Measurements from ENCODE around the gene TBC1D10A.

TBC1D10A gene

DNA sequence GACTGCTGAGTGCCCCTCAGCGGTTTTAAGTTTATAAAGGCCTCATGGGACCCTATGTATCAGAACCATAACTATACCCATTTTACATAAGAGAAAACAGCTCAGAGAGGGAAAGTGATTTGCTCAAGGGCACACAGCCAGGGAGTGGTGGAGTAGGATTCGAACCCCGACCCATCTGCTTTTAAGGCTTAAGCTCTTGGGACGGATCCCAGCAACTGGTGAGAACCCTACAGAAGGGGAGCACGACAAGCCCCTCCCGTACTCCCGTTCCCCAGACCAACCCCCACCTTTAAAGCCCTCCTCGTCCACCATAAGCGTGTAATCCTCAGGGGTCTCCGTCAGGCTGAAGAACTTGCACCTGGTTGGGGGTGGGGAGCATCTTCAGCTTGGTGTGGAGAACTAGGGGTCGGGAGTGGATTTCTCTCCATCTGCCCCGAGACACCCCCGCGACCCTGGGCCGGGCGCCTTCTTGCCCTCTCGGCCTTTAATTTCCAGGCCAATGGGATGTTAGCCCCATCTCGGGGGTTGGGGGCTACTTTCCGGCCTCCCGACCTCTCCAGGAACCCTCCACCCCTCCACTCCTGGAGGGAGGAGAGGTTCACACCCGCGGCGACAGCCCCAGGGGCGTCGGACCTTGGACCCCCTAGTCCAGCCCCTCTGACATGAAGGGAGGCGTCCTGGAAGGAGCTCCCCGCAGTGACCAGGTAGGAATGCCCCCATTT lies 38.2 kb downstream of the TBC1D10A start:
- H3K9ac ChIP-seq (ENCODE audit: low read length in 5 of 5): peak overlapping the region in 4 of 5 donors; percentile 65 to 87 (median 82)
- H3K4me1 ChIP-seq (ENCODE audit: control insufficient read depth in 5 of 5, insufficient read depth in 5 of 5, low read length in 5 of 5): peaks cover 15 to 52% (median 44%) of the 10 kb centered on the region in 5 donors
- no peaks in the 10 kb centered on the region for H3K27me3 ChIP-seq (ENCODE audit: control insufficient read depth in 5 of 5, insufficient read depth in 4 of 5, low read length in 5 of 5)
- peaks cover 0 to 47% (median 39%) of the 10 kb centered on the region in 5 donors for H3K36me3 ChIP-seq (ENCODE audit: control insufficient read depth in 5 of 5, insufficient read depth in 5 of 5, low read length in 5 of 5)
- H3K9me3 ChIP-seq (ENCODE audit: control insufficient read depth in 5 of 5, low read length in 5 of 5): no peaks in the 10 kb centered on the region
- H3K27ac ChIP-seq (ENCODE audit: low read depth, low read length): peak overlapping the region; percentile 76
- peak overlapping the region; percentile 71 to 84 (median 81) for H3K4me3 ChIP-seq (ENCODE audit: low read depth in 1 of 5, low read length in 5 of 5)

DNA sequence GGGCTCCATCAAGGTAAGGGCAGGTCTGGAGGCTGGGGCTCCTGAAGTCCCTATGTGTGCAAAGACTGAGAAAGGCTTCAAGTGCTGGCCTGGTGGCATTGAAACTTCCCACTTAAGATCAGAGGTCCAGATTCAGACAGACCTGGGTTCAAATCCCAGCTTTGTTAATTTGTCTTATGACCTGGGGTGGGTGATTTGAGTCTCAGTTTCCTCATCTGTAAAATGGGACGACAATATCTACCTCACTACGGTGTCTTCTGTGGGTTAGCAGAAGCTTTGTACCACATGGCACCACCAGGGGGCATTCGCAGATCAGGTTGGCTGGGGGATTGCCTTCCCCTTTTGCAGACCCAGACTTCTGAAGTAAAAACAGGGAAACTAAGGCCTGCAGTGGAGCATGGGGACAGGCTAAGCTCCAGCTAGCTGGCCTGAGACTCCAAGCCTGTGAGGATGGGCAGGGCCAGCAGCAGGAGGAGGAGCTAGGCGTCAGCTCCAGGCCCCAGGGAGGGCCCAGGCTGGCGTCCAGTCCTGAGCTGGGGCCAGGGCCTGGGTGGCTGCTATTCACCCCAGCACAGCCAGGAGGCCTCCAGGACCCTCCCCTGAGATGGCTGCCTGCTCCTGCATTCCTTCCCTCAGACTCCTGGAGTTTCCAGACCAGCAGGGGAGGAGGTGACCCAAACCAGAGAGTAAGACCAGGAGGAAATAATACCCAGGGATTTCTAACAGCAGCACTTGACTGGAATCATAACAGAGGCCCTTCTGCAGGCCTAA lies 38.9 kb downstream of the TBC1D10A start:
- Histone ChIP-seq H3K36me3 (ENCODE audit: control insufficient read depth in 5 of 5, insufficient read depth in 5 of 5, low read length in 5 of 5) (peaks cover 0 to 39% (median 31%) of the 10 kb centered on the region in 5 donors), H3K4me1 (ENCODE audit: control insufficient read depth in 5 of 5, insufficient read depth in 5 of 5, low read length in 5 of 5) (peaks cover 15 to 60% (median 49%) of the 10 kb centered on the region in 5 donors), H3K27ac (ENCODE audit: low read depth, low read length) (peak overlapping the region; percentile 76), H3K27me3 (ENCODE audit: control insufficient read depth in 5 of 5, insufficient read depth in 4 of 5, low read length in 5 of 5) (no peaks in the 10 kb centered on the region), H3K9ac (ENCODE audit: low read length in 5 of 5) (peak overlapping the region in 4 of 5 donors; percentile 65 to 87 (median 82)), H3K9me3 (ENCODE audit: control insufficient read depth in 5 of 5, low read length in 5 of 5) (no peaks in the 10 kb centered on the region), H3K4me3 (ENCODE audit: low read depth in 1 of 5, low read length in 5 of 5) (peak overlapping the region; percentile 71 to 84 (median 81))

DNA sequence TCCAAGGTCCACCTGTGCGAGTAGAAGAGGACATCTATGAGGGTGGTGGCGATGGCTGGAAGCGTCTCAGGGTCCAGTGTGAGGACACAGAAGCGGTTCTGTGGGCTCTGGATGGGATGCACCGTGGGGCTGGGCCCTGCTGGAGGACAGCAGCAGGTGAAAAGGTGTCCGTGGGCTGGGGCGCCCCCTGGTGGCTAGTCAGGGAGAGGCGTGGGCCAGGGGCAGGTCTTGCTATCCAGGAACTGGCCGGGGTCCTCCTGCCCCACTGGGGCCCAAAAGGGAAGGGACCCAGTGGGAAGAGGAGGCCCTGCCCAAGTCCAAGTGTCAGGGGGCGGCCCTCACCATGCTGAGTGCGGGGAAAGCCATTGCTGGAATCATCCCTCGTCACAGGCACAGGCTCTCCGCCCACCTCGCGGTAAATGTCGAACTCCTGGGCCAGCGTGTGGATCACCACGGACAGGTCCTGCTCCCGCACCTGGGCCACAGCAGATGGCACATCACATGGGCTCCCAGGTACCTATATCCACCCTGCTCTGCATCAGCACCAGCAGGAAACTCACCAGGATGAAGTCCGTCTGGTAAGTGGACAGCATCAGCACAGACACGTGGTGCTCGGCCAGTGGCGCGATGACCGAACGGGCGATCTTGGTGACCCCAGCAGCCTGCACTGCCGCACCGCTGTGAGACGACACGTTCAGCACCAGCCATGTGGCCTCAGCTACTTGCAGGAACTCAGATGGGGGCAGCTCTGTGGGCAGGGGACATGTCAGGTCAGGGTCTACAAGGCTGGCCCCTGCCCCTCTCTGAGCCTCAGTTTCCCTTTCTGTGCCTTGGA lies 39.7 kb downstream of the TBC1D10A start:
- Histone ChIP-seq H3K36me3 (ENCODE audit: control insufficient read depth in 5 of 5, insufficient read depth in 5 of 5, low read length in 5 of 5) (peaks cover 0 to 31% (median 23%) of the 10 kb centered on the region in 5 donors), H3K4me3 (ENCODE audit: low read depth in 1 of 5, low read length in 5 of 5) (no peak overlapping the region), H3K27ac (ENCODE audit: low read depth, low read length) (no peak overlapping the region)

DNA sequence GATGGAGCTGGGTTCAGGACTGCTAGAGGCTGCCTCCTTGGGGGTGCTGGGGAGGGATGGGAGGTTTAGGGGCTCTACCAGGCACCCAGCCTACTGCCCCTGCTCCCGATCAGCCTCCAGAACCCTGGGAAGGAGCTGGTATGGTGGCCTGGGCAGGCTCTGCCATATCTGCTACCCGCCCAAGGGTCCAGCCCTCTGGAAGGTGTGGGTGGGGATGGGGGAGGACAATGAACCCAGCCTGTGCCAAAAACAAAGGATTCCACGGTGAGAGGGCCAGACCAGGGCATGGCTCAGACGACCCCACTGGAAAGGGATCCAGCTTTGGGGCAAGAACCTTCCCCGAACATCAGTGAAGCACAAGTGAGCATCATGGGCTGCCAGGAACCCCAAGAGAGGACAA lies 40.4 kb downstream of the TBC1D10A start:
- Histone ChIP-seq H3K9ac (ENCODE audit: low read length in 5 of 5) (no peak overlapping the region), H3K36me3 (ENCODE audit: control insufficient read depth in 5 of 5, insufficient read depth in 5 of 5, low read length in 5 of 5) (peaks cover 0 to 27% (median 20%) of the 10 kb centered on the region in 5 donors), H3K4me1 (ENCODE audit: control insufficient read depth in 5 of 5, insufficient read depth in 5 of 5, low read length in 5 of 5) (peaks cover 15 to 58% (median 45%) of the 10 kb centered on the region in 5 donors), H3K4me3 (ENCODE audit: low read depth in 1 of 5, low read length in 5 of 5) (no peak overlapping the region), H3K9me3 (ENCODE audit: control insufficient read depth in 5 of 5, low read length in 5 of 5) (no peaks in the 10 kb centered on the region), H3K27ac (ENCODE audit: low read depth, low read length) (no peak overlapping the region), H3K27me3 (ENCODE audit: control insufficient read depth in 5 of 5, insufficient read depth in 4 of 5, low read length in 5 of 5) (no peaks in the 10 kb centered on the region)

More for the DNA sequence above, 39.7 kb downstream of the TBC1D10A start:
- Histone ChIP-seq H3K9me3 (ENCODE audit: control insufficient read depth in 5 of 5, low read length in 5 of 5) (no peaks in the 10 kb centered on the region), H3K4me1 (ENCODE audit: control insufficient read depth in 5 of 5, insufficient read depth in 5 of 5, low read length in 5 of 5) (peaks cover 15 to 62% (median 50%) of the 10 kb centered on the region in 5 donors), H3K27me3 (ENCODE audit: control insufficient read depth in 5 of 5, insufficient read depth in 4 of 5, low read length in 5 of 5) (no peaks in the 10 kb centered on the region), H3K9ac (ENCODE audit: low read length in 5 of 5) (no peak overlapping the region)

DNA sequence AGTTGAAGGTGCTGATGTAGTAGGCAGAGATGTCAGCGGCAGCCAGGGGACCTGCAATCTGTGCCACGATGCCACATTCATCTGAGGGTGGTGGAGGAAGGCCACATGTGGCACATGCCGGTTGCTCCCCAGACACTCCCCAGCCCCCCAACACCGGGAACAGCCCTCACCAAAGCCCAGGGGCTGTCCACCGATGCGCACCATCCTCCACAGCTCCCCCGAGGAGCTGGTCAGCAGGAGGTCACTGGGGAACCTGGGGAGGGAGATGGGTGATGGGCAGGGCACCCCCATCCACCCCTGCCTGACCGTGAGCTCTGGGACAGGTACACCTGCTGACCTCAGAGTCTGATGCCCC lies 40.9 kb downstream of the TBC1D10A start:
- Histone ChIP-seq H3K36me3 (ENCODE audit: control insufficient read depth in 5 of 5, insufficient read depth in 5 of 5, low read length in 5 of 5) (peaks cover 0 to 27% (median 20%) of the 10 kb centered on the region in 5 donors), H3K27me3 (ENCODE audit: control insufficient read depth in 5 of 5, insufficient read depth in 4 of 5, low read length in 5 of 5) (no peaks in the 10 kb centered on the region), H3K27ac (ENCODE audit: low read depth, low read length) (no peak overlapping the region), H3K4me3 (ENCODE audit: low read depth in 1 of 5, low read length in 5 of 5) (no peak overlapping the region), H3K9ac (ENCODE audit: low read length in 5 of 5) (no peak overlapping the region), H3K9me3 (ENCODE audit: control insufficient read depth in 5 of 5, low read length in 5 of 5) (no peaks in the 10 kb centered on the region), H3K4me1 (ENCODE audit: control insufficient read depth in 5 of 5, insufficient read depth in 5 of 5, low read length in 5 of 5) (peaks cover 12 to 53% (median 40%) of the 10 kb centered on the region in 5 donors)

DNA sequence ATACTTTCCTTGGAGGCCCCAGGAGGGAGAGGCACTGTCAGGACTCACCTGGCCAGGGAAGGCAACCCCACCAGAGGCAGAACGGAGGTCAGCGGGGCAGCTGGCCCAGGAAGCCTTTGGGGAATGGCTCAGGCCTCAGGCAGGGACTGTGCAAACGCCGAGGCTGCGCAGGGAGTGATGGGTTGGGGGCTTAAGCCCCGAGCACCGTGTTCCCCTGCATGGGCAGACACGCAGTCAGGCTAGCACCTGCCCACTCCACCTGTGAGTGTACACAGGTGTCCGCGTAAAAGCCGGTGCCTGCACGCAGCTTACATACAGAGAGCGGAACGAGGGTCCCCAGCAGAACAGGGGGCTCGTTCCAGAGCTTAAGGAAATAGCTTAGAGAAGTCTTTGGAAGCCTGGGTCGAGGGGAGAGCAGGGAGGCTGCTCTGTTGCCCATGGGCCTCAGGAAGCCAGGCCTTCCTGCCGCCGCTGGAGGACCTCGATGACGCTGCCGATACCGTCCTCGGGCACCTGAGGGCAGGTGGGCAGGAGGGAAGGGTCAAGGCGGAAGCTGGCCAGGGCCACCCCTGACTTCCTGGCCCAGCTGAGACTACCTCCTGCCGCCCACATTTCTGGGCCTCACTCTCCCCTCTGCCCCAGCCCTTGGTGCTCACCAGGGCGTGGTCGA lies 41.4 kb downstream of the TBC1D10A start:
- Histone ChIP-seq H3K9ac (ENCODE audit: low read length in 5 of 5) (no peak overlapping the region), H3K9me3 (ENCODE audit: control insufficient read depth in 5 of 5, low read length in 5 of 5) (no peaks in the 10 kb centered on the region), H3K27ac (ENCODE audit: low read depth, low read length) (no peak overlapping the region), H3K36me3 (ENCODE audit: control insufficient read depth in 5 of 5, insufficient read depth in 5 of 5, low read length in 5 of 5) (peaks cover 0 to 27% (median 20%) of the 10 kb centered on the region in 5 donors), H3K27me3 (ENCODE audit: control insufficient read depth in 5 of 5, insufficient read depth in 4 of 5, low read length in 5 of 5) (no peaks in the 10 kb centered on the region), H3K4me1 (ENCODE audit: control insufficient read depth in 5 of 5, insufficient read depth in 5 of 5, low read length in 5 of 5) (peaks cover 7 to 48% (median 35%) of the 10 kb centered on the region in 5 donors), H3K4me3 (ENCODE audit: low read depth in 1 of 5, low read length in 5 of 5) (no peak overlapping the region)

DNA sequence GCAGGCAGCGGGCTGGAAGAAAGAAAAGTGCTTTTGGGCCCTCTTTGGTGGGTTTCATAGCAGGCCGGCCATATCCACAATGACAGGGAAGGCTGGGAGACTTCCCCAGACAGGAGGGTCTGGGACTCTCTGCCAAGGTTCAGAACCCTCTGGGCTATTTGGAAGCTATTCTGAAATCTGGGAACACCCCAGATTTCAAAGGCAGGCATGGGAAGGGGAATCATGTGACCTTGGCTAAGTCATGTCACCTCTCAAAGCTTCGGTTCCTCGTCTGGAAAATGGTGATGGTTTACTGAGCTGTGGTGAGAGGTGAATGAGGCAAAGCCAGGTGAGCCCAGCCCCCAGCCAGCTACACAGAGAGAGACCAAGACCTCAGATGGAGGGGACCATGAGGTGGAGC lies 42.1 kb downstream of the TBC1D10A start:
- no peak overlapping the region for H3K9ac ChIP-seq (ENCODE audit: low read length in 5 of 5)
- H3K36me3 ChIP-seq (ENCODE audit: control insufficient read depth in 5 of 5, insufficient read depth in 5 of 5, low read length in 5 of 5): peaks cover 0 to 27% (median 20%) of the 10 kb centered on the region in 5 donors
- H3K9me3 ChIP-seq (ENCODE audit: control insufficient read depth in 5 of 5, low read length in 5 of 5): no peaks in the 10 kb centered on the region
- H3K27me3 ChIP-seq (ENCODE audit: control insufficient read depth in 5 of 5, insufficient read depth in 4 of 5, low read length in 5 of 5): no peaks in the 10 kb centered on the region
- H3K4me1 ChIP-seq (ENCODE audit: control insufficient read depth in 5 of 5, insufficient read depth in 5 of 5, low read length in 5 of 5): peaks cover 4 to 47% (median 31%) of the 10 kb centered on the region in 5 donors
- H3K4me3 ChIP-seq (ENCODE audit: low read depth in 1 of 5, low read length in 5 of 5): no peak overlapping the region
- H3K27ac ChIP-seq (ENCODE audit: low read depth, low read length): no peak overlapping the region

DNA sequence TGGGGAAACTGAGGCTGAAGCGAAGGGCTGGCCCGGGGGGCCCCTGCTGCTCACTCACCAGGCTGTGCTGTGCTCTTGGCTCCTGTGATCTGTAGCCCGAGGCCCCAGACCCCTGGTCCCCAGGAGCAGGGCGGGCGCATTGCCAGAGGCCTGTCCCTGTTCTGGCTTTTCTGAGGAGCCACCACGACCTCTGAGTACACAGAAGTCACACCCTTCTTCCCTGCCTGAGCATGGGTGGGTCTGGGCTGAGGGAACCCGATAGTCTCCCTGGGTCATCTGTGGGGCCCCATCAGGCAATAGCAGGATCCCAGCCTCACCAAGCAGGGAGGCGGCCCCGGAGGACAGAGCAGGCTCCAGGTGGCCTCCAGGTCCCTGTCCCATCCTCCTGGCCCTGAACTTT lies 42.6 kb downstream of the TBC1D10A start:
- Histone ChIP-seq H3K27ac (ENCODE audit: low read depth, low read length) (no peak overlapping the region), H3K4me3 (ENCODE audit: low read depth in 1 of 5, low read length in 5 of 5) (no peak overlapping the region), H3K9ac (ENCODE audit: low read length in 5 of 5) (peak overlapping the region in 2 of 5 donors; percentile 18 to 20), H3K9me3 (ENCODE audit: control insufficient read depth in 5 of 5, low read length in 5 of 5) (no peaks in the 10 kb centered on the region), H3K4me1 (ENCODE audit: control insufficient read depth in 5 of 5, insufficient read depth in 5 of 5, low read length in 5 of 5) (peaks cover 8 to 50% (median 36%) of the 10 kb centered on the region in 5 donors), H3K36me3 (ENCODE audit: control insufficient read depth in 5 of 5, insufficient read depth in 5 of 5, low read length in 5 of 5) (peaks cover 0 to 27% (median 20%) of the 10 kb centered on the region in 5 donors), H3K27me3 (ENCODE audit: control insufficient read depth in 5 of 5, insufficient read depth in 4 of 5, low read length in 5 of 5) (no peaks in the 10 kb centered on the region)

DNA sequence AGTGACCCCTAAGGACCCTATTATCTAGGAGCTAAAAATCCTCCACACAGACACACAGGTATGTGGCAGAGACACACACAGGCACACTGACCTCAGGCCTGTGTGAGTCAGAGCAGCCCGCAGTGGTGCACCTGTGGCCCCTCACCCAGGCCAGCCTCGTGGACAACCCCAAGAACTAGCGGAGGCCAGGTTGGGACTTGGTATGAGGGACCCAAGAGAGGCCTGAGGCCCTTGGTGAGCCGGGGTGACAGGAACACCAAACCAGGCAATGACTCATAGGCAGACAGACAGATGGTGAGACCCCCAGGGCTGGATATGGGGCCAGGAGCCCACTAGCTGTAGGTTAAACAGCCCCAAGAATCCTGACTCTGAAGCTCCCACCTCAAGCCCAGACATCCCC lies 43.4 kb downstream of the TBC1D10A start:
- Histone ChIP-seq H3K4me3 (ENCODE audit: low read depth in 1 of 5, low read length in 5 of 5) (no peak overlapping the region), H3K27ac (ENCODE audit: low read depth, low read length) (no peak overlapping the region), H3K9me3 (ENCODE audit: control insufficient read depth in 5 of 5, low read length in 5 of 5) (no peaks in the 10 kb centered on the region), H3K27me3 (ENCODE audit: control insufficient read depth in 5 of 5, insufficient read depth in 4 of 5, low read length in 5 of 5) (no peaks in the 10 kb centered on the region), H3K9ac (ENCODE audit: low read length in 5 of 5) (no peak overlapping the region), H3K4me1 (ENCODE audit: control insufficient read depth in 5 of 5, insufficient read depth in 5 of 5, low read length in 5 of 5) (peaks cover 9 to 50% (median 36%) of the 10 kb centered on the region in 5 donors), H3K36me3 (ENCODE audit: control insufficient read depth in 5 of 5, insufficient read depth in 5 of 5, low read length in 5 of 5) (peaks cover 0 to 27% (median 20%) of the 10 kb centered on the region in 5 donors)

All from subcutaneous abdominal adipose tissue (tissue), 5 donors.